Right atrium auricular region (tissue), 2 donors: ENCODE data around the gene HNF1B. TPM values are rescaled to one million over a fixed set of nuclear protein-coding genes. Genes with fewer than 3 reads are reported as not detected.

Experiments used
- DNase-seq: peaks from one replicate; pipeline ENCODE4 v3.0.0-alpha.2; 2019; ENCODE audit warnings: low spot score
- H3K27ac ChIP-seq, 2 donors: fragments of 200-600 bp; sonication (generic); 1 replicate in 1 of 2; 2 replicates in 1 of 2; pipeline ENCODE4 v1.5.1; 2016 to 2019
- H3K27me3 ChIP-seq, 2 donors: fragments of 200-600 bp; sonication (generic); one replicate each; pipeline versions ENCODE4 v1.5.1 to v1.6.0; 2017 to 2019
- H3K36me3 ChIP-seq: fragments of 200-600 bp; sonication (generic); one replicate; pipeline ENCODE4 v1.5.1; 2016
- H3K4me1 ChIP-seq, 2 donors: fragments of 200-600 bp; sonication (generic); one replicate each; pipeline versions ENCODE4 v1.5.1 to v1.6.0; 2017 to 2019
- H3K4me3 ChIP-seq, 2 donors: fragments of 200-600 bp; sonication (generic); 1 replicate in 1 of 2; 2 replicates in 1 of 2; pipeline ENCODE4 v1.5.1; 2017 to 2019; ENCODE audit warnings: mild to moderate bottlenecking in 1 of 2, moderate library complexity in 1 of 2
- H3K9me3 ChIP-seq, 2 donors: fragments of 200-600 bp; sonication (generic); one replicate each; pipeline ENCODE4 v1.5.1; 2019
- CTCF ChIP-seq, 2 donors: fragments of 200-600 bp; sonication (generic); IDR thresholded peaks; one replicate each; pipeline ENCODE4 v1.5.1; 2019; ENCODE audit warnings: antibody characterized with exemption in 2 of 2
- total RNA-seq, 2 donors: library from RNA; depleted of rRNA; stranded (reverse); fragments of >200 nt; gene quantifications; one replicate each; pipeline ENCODE4 v1.1.0, GENCODE V29; 2016

HNF1B gene
- total RNA-seq, 2 donors from 2014 or later, result not detected

GRCh38 chr17:37650419-37651003 lies 94.3 kb downstream of the HNF1B start:
- H3K27me3 ChIP-seq, result no peaks in the 10 kb centered on the region
- H3K9me3 ChIP-seq, result no peaks in the 10 kb centered on the region
- no peak overlapping the region for H3K27ac ChIP-seq
- DNase-seq, result no peak
- no peaks in the 10 kb centered on the region for H3K36me3 ChIP-seq
- H3K4me3 ChIP-seq, result no peak overlapping the region
- peak in 1 of 2 donors; percentile 62 for TF ChIP-seq CTCF (IDR thresholded peaks at IDR 0.05)
- no peaks in the 10 kb centered on the region for H3K4me1 ChIP-seq

- no peak for TF ChIP-seq CTCF (IDR thresholded peaks at IDR 0.05)
- H3K9me3 ChIP-seq, result no peaks in the 10 kb centered on the region
- H3K4me3 ChIP-seq, result no peak overlapping the region
- no peak overlapping the region for H3K27ac ChIP-seq
- peaks cover 0 to 4% of the 10 kb centered on the region in 2 donors for H3K4me1 ChIP-seq
- no peaks in the 10 kb centered on the region for H3K36me3 ChIP-seq
- no peaks in the 10 kb centered on the region for H3K27me3 ChIP-seq
- no peak for DNase-seq
Measured at GRCh38 chr17:37648555-37648954, 96.3 kb downstream of the HNF1B start.

GRCh38 chr17:37647856-37648255 lies 97.0 kb downstream of the HNF1B start:
- TF ChIP-seq CTCF (IDR thresholded peaks at IDR 0.05), result no peak
- Histone ChIP-seq H3K4me3 (no peak overlapping the region), H3K27me3 (no peaks in the 10 kb centered on the region), H3K36me3 (no peaks in the 10 kb centered on the region), H3K27ac (no peak overlapping the region), H3K4me1 (peaks cover 0 to 5% of the 10 kb centered on the region in 2 donors), H3K9me3 (no peaks in the 10 kb centered on the region)
- no peak for DNase-seq

GRCh38 chr17:37643869-37644268 lies 101.0 kb downstream of the HNF1B start:
- no peaks in the 10 kb centered on the region for H3K9me3 ChIP-seq
- H3K4me1 ChIP-seq, result peaks cover 0 to 22% of the 10 kb centered on the region in 2 donors
- no peak for TF ChIP-seq CTCF (IDR thresholded peaks at IDR 0.05)
- H3K27me3 ChIP-seq, result no peaks in the 10 kb centered on the region
- H3K36me3 ChIP-seq, result peaks cover 16% of the 10 kb centered on the region
- DNase-seq, result no peak
- H3K4me3 ChIP-seq, result peak overlapping the region; percentile 76 to 87
- H3K27ac ChIP-seq, result peak overlapping the region; percentile 87 to 90

GRCh38 chr17:37643118-37643766 lies 101.6 kb downstream of the HNF1B start, which contains the start of gene DDX52:
Gene DDX52 (minus strand): TSS chr17:37643446. CDS start chr17:37643420, 26 bp downstream.
- peaks cover 18% of the 10 kb centered on the region for H3K36me3 ChIP-seq
- peak within 1 kb of the TSS; percentile 76 to 87 for H3K4me3 ChIP-seq
- H3K27me3 ChIP-seq, result no peaks in the 10 kb centered on the region
- peaks cover 0 to 22% of the 10 kb centered on the region in 2 donors for H3K4me1 ChIP-seq
- peak; percentile 93 for DNase-seq
- H3K27ac ChIP-seq, result peak within 1 kb of the TSS; percentile 87 to 90
- peak in 1 of 2 donors; percentile 37 for TF ChIP-seq CTCF (IDR thresholded peaks at IDR 0.05)
- H3K9me3 ChIP-seq, result no peaks in the 10 kb centered on the region
